NCI-H1105 treated with DMSO at 0.1 percent for 48 hours (cell line): Measurements from ENCODE around the gene HMBS.
"Not testable (repeated sequence)": the region's sequence is repeated elsewhere in the genome, so short reads cannot be mapped to it uniquely, and the experiment has no call there.

Experiments
- DNase-seq: peaks from one replicate; lab custom pipeline; 2025; lab: John Stamatoyannopoulos, UW

HMBS gene

GRCh38 chr11:119100994-119101758 is 16.5 kb downstream of the HMBS start:
- peak; percentile 23 for DNase-seq

- peak; percentile 99 for DNase-seq
These were observed 17.2 kb downstream of the HMBS start, which contains the start of gene DPAGT1 for GRCh38 chr11:119101759-119102423. DPAGT1 (minus strand) TSS chr11:119101853; CDS start chr11:119101655, 198 bp downstream.

GRCh38 chr11:119103161-119103664 is 18.5 kb downstream of the HMBS start:
- not testable (repeated sequence) for DNase-seq

- no peak for DNase-seq
These were observed 19.1 kb downstream of the HMBS start for GRCh38 chr11:119103793-119104192.

GRCh38 chr11:119106564-119107537 is 22.2 kb downstream of the HMBS start, which contains the start of gene C2CD2L:
C2CD2L (plus strand) TSS chr11:119107344; CDS start chr11:119107742, 398 bp downstream.
- DNase-seq: peak; percentile 94

GRCh38 chr11:119107538-119108145 is 23.0 kb downstream of the HMBS start:
- DNase-seq: no peak

GRCh38 chr11:119108146-119108856 is 23.6 kb downstream of the HMBS start:
- peak; percentile 71 for DNase-seq

DNA sequence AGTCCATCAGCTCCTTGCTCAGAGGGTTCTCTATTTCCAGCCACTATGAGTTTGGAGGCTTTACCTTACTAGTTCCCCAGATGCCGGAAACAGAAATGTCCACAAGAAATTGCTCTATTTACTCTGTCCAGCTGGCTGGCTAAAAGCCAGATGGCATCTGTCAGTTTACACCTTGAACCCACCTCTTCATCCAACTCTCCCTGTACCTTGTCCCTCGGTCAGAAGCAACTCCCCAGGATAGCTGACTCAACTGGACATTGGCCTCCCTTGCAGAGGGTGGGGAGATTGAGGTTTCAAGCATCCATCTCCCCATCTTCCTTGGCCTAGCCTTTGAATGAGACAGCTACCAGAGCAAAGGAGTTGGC is 24.2 kb downstream of the HMBS start:
- DNase-seq: no peak

DNA sequence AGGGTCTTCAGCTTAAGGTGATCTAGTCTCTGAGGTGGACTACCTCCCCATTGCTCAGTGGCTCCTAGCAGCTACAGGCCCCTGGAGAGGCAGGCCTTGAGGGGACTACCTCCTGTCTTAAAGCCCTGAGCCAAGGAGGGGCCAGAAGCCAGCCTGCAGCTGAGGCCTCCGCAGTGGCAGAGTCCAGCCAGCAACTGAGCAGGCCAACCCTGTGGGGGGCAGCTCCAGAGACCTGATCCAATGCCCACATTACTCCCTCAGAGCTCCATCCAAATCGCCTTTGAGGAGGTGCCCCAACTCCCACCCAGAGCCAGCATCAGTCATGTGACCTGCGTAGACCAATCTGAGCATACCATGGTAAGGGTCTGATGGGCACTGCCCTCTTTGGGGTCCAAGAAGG is 25.2 kb downstream of the HMBS start:
- no peak for DNase-seq

DNA sequence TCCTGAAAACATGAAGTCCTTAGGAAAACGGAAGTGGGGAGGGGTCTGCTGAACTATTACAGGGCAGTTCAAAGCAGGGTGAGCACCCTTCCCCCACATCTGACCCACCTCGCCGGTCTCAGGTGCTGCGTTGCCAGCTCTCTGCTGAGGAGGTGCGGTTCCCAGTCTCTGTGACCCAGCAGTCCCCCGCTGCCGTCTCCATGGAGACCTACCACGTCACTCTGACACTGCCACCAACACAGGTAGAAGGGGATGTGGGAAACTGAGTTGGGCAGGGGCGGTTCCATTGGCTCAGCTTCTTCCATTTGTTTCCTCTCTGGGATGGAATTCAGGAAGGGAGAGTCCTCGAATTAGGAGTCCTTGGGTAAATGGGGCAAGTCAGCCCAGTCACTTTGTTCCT is 25.8 kb downstream of the HMBS start:
- no peak for DNase-seq

DNA sequence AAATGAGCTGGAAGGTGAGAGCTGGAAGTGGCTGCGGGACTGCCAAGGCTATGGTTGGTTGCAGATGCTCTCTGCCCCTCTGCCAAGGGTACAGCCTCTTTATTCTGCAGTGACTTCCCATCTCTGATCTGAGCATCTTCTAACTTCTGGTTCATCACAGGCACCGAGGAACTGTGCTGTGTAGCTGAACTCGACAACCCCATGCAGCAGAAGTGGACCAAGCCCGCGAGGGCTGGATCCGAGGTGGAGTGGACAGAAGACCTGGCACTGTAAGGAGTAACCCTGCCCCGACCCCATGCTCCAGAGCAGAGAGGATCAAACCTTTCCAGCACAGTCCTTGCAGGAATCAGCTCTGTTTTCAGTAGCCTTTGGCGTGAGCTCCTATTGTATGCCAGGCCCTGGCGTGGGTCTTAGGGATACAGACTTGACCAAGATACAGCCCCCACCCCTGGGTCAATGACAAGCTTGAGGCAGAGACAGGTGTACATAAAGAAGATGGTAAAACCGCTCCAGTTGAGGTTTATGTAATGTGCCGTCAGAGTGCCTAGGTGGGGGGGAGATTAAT is 26.8 kb downstream of the HMBS start:
- no peak for DNase-seq

DNA sequence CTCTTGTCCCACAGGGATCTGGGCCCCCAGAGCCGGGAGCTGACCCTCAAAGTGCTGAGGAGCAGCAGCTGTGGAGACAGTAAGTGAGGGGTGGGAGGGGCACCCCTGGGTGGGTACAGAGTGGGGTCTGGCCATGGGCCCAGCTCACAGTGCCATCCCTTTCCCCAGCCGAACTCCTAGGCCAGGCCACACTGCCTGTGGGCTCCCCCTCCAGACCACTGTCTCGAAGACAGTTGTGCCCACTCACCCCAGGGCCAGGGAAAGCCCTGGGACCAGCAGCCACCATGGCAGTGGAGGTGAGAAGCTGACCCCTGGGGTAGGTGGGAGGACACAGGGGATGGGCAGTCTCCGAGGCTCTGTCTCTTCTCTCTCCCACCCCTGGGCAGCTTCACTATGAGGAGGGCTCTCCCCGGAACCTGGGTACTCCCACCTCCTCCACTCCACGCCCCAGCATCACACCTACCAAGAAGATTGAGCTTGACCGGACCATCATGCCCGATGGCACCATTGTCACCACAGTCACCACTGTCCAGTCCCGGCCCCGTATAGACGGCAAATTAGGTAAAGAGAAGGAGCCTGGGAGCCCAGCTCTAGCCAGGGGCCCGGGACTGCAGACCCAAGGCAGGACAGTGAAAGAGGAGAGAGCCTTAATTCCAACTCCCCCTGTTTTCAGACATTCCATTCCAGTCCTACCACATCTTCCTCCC is 27.8 kb downstream of the HMBS start:
- DNase-seq: no peak

DNA sequence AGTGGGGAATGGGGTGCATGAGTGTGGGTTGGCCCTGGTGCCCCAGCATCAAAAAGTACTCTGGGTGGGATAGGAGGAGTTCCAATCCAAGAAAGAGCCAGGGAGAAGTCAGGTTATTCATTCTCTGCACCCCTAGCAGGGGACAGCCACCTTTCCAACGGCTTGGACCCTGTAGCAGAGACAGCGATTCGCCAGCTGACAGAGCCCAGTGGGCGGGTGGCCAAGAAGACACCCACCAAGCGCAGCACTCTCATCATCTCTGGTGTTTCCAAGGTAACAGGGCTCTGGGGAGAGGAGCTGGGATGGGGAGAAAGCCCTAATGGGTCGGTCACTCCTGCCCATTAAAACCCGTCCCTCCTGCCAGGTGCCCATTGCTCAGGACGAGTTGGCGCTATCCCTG is 29.0 kb downstream of the HMBS start:
- no peak for DNase-seq

- no peak for DNase-seq
These were observed 29.7 kb downstream of the HMBS start for GRCh38 chr11:119114351-119114750.

DNA sequence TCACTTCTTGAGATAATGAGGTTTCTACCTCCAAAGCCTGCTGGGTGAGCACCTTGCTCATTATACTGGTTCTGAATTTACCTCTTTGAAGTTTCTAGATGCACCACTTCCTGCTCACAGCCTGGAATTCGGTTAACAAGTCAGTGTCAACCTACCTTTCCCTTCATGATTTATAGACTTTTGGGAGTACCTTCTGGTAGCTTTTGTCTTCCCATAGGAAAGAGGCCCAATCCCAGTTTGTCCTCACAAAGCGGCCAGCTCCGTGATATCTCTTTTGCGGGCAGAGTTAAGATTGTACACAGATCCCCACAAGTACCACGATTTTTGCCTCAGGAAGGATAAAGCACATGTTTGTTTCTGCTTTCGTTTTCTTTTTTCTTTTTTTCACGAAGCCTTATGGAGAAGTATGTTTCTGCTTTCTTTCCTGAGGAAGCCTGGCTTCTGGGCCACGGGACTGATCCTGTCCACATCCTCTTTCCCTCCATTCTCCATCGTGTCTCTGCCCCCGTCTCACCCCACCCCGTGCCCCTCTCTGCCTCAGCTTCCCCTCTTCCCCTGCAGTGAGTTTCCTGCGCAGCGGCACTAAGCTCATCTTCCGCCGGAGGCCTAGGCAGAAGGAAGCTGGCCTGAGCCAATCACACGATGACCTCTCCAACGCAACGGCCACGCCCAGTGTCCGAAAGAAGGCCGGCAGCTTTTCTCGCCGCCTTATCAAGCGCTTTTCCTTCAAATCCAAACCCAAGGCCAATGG is 31.0 kb downstream of the HMBS start:
- no peak for DNase-seq

GRCh38 chr11:119116235-119116594 is 31.5 kb downstream of the HMBS start:
- DNase-seq: no peak

GRCh38 chr11:119116601-119117000 is 31.9 kb downstream of the HMBS start:
- no peak for DNase-seq

DNA sequence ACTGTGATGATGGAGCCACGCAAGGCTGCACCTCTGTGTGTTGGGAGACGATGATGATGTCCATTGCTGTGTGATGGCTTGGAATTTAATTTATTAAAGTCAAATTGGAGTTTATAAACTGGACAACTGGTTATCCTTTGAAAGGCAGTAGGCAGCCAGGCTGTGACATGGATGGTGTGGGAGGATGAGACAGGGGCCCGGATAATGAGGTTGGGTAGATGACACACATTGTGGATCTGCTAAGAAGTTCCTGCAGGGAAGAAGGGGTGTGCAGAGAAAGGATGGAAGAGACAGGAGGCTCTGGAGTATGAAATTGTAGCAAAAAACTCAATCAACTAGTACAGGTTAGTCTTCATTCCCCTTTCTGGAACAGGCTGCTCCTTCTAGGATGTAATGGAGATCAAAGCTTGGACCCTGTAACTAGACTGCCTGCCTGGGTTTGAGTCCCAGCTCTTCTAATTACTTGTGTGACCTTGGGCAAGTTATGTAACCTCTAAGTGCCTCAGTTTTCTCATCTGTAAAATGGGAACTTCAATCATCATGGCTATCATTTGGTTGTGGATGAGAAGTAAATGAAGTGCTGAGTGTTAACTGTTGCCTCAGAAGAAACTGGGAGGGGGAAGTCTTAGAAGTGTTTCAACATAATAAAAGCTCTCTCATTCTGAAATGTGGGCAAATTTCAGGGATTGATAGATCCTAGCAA is 32.5 kb downstream of the HMBS start:
- no peak for DNase-seq

DNA sequence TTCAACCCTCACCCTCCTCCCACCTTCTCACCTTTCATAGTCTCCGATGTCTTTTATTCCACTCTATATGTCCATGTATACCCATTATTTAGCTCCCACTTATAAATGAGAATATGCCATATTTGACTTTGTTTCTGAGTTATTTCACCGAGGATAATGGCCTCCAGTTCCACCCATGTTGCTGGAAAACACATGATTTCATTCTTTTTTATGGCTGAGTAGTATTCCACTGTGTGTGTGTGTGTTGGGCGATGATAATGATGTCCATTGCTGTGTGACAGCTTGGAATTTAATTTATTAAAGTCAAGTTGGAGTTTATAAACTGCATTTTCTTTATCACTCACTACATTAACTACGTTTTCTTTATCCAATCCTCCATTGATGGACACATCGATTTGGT is 33.5 kb downstream of the HMBS start:
- no peak for DNase-seq
